Muscle layer of duodenum (tissue), 2 donors: ENCODE results near the gene KCNF1.

Source experiments
- H3K27ac ChIP-seq: one replicate; pipeline ENCODE4 v1.7.0; 2013; ENCODE audit warnings: mild to moderate bottlenecking, low read length
- H3K27me3 ChIP-seq: one replicate; pipeline ENCODE4 v1.7.0; 2013; ENCODE audit warnings: low read depth, mild to moderate bottlenecking, control low read depth, low read length
- H3K36me3 ChIP-seq, 2 donors: one replicate each; pipeline ENCODE4 v1.7.0; 2013; ENCODE audit warnings: low read length in 2 of 2, control low read depth in 1 of 2, mild to moderate bottlenecking in 1 of 2; ENCODE audit not compliant: insufficient read depth in 2 of 2, control insufficient read depth in 1 of 2
- H3K4me1 ChIP-seq, 2 donors: one replicate each; pipeline ENCODE4 v1.7.0; 2013; ENCODE audit warnings: low read length in 2 of 2, mild to moderate bottlenecking in 2 of 2, control low read depth in 1 of 2, moderate library complexity in 1 of 2; ENCODE audit not compliant: insufficient read depth in 2 of 2, control insufficient read depth in 1 of 2
- H3K4me3 ChIP-seq, 2 donors: one replicate each; pipeline ENCODE4 v1.7.0; 2013; ENCODE audit warnings: low read length in 2 of 2, low read depth in 1 of 2, mild to moderate bottlenecking in 1 of 2
- H3K9me3 ChIP-seq, 2 donors: one replicate each; pipeline ENCODE4 v1.7.0; 2013; ENCODE audit warnings: low read length in 2 of 2, control low read depth in 1 of 2, mild to moderate bottlenecking in 1 of 2; ENCODE audit not compliant: control insufficient read depth in 1 of 2
- donor health status: healthy.

The KCNF1 gene

DNA sequence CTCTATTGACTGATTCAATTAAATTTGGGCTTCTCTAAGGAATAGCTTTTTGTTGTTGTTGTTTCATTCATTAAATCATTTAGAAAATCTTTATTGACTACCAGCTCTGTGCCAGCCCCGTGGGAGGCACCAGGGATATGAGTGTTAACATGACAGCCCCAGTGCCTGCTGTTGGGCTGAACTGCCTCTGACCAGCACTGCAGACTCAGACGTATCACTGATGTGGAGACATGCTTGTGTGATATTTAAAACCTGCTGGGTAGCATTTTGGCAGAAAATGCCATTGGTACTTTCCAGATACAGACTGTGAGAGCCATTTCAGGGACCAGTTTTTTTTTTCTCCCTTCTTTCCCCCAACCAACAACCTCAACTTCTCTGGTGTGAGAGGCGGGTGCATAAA is 38.6 kb upstream of the KCNF1 start:
- Histone ChIP-seq H3K27me3 (no peaks in the 10 kb centered on the region), H3K27ac (no peak overlapping the region), H3K4me1 (no peaks in the 10 kb centered on the region), H3K36me3 (no peaks in the 10 kb centered on the region), H3K9me3 (no peaks in the 10 kb centered on the region), H3K4me3 (no peak overlapping the region)

GRCh38 chr2:10873790-10874437 is 37.8 kb upstream of the KCNF1 start:
- Histone ChIP-seq H3K9me3 (no peaks in the 10 kb centered on the region), H3K4me3 (no peak overlapping the region), H3K36me3 (no peaks in the 10 kb centered on the region), H3K27me3 (no peaks in the 10 kb centered on the region), H3K4me1 (no peaks in the 10 kb centered on the region), H3K27ac (no peak overlapping the region)

DNA sequence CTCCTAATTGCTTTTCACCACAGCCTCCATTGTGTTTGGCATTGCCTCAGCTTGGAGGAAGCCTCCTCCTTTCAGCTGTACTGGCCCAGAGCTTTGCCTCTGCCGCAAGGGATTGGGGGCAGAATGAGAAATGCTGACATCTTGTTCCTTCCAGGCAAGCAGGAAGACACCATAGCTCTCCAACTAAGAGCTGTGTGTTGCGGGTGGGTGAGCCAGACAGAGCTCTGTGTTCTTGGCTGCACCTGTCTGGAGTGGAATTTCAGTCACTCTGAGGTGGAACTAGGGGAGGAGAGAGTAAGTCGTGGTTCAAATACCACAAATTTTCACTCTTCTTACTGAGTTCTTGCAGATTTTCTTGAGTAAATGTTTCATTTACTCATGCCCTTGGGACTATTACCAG is 36.6 kb upstream of the KCNF1 start:
- H3K36me3 ChIP-seq: no peaks in the 10 kb centered on the region
- H3K9me3 ChIP-seq: no peaks in the 10 kb centered on the region
- no peaks in the 10 kb centered on the region for H3K27me3 ChIP-seq
- H3K4me3 ChIP-seq: no peak overlapping the region
- no peaks in the 10 kb centered on the region for H3K4me1 ChIP-seq
- no peak overlapping the region for H3K27ac ChIP-seq

DNA sequence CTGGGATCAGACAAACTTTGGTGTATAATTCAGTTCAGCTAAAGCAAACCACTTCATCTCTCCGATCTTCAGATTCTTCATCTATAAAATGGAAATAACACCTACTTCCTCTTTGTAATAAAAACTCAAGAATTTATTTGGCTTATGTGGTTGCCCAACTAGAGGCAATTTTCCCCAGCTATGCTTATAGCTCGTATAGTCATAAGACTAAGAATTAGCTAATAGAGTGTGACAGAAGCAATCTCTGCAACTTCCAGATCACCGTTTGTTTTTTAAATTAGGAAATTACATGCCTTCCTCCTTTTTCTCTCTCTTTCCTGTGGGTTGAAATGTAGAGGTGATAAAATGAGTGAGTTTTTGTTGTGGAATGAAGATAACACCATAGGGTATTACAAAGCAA is 35.3 kb upstream of the KCNF1 start:
- H3K27ac ChIP-seq: no peak overlapping the region
- no peaks in the 10 kb centered on the region for H3K36me3 ChIP-seq
- no peaks in the 10 kb centered on the region for H3K4me1 ChIP-seq
- no peaks in the 10 kb centered on the region for H3K9me3 ChIP-seq
- H3K4me3 ChIP-seq: no peak overlapping the region
- no peaks in the 10 kb centered on the region for H3K27me3 ChIP-seq

GRCh38 chr2:10876963-10877362 is 34.8 kb upstream of the KCNF1 start:
- Histone ChIP-seq H3K4me1 (no peaks in the 10 kb centered on the region), H3K4me3 (no peak overlapping the region), H3K27ac (peak overlapping the region; percentile 68), H3K27me3 (no peaks in the 10 kb centered on the region), H3K9me3 (no peaks in the 10 kb centered on the region), H3K36me3 (no peaks in the 10 kb centered on the region)

- no peak overlapping the region for H3K4me3 ChIP-seq
Observed at GRCh38 chr2:10877651-10878111, 34.1 kb upstream of the KCNF1 start.

DNA sequence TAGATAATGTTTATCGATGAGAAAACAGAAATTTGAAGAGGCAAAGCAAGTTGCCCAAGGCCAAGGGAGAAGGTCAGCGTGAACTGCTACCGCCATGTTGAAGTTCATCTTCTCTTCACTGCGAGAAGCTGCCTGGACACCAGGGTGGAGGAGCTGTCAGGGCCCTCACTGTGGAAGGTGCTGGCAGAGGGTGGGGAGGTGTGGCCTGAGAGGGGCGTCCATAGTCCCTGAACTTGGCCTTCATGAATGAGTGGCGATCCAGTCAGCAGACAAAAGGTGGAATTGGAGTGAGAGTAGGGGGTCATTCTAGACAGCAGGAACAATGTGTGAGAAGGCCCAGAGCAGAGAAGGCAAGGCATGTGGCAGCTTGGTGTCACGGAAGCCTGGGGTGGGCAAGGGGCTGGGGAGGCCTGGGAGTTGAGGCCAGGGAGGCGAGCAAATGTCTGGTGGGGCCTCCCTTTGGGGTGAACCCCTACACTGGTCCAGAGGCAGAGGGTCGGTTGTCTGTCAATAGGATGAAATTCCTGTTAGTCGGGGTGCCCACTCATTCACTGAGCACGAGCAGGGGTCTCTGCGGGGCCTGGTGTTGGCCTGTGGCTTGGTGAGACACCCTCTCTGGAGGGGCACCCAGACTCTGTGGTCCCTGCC is 33.3 kb upstream of the KCNF1 start:
- Histone ChIP-seq H3K4me3 (no peak overlapping the region), H3K4me1 (no peaks in the 10 kb centered on the region), H3K9me3 (no peaks in the 10 kb centered on the region), H3K27ac (no peak overlapping the region), H3K27me3 (no peaks in the 10 kb centered on the region), H3K36me3 (no peaks in the 10 kb centered on the region)

More at GRCh38 chr2:10877651-10878111, 34.1 kb upstream of the KCNF1 start:
- Histone ChIP-seq H3K9me3 (no peaks in the 10 kb centered on the region), H3K4me1 (no peaks in the 10 kb centered on the region), H3K36me3 (no peaks in the 10 kb centered on the region), H3K27me3 (no peaks in the 10 kb centered on the region), H3K27ac (peak overlapping the region; percentile 68)

- Histone ChIP-seq H3K27me3 (no peaks in the 10 kb centered on the region), H3K4me3 (no peak overlapping the region), H3K36me3 (no peaks in the 10 kb centered on the region), H3K9me3 (no peaks in the 10 kb centered on the region), H3K27ac (no peak overlapping the region), H3K4me1 (no peaks in the 10 kb centered on the region)
Observed at GRCh38 chr2:10879159-10879558, 32.6 kb upstream of the KCNF1 start.

DNA sequence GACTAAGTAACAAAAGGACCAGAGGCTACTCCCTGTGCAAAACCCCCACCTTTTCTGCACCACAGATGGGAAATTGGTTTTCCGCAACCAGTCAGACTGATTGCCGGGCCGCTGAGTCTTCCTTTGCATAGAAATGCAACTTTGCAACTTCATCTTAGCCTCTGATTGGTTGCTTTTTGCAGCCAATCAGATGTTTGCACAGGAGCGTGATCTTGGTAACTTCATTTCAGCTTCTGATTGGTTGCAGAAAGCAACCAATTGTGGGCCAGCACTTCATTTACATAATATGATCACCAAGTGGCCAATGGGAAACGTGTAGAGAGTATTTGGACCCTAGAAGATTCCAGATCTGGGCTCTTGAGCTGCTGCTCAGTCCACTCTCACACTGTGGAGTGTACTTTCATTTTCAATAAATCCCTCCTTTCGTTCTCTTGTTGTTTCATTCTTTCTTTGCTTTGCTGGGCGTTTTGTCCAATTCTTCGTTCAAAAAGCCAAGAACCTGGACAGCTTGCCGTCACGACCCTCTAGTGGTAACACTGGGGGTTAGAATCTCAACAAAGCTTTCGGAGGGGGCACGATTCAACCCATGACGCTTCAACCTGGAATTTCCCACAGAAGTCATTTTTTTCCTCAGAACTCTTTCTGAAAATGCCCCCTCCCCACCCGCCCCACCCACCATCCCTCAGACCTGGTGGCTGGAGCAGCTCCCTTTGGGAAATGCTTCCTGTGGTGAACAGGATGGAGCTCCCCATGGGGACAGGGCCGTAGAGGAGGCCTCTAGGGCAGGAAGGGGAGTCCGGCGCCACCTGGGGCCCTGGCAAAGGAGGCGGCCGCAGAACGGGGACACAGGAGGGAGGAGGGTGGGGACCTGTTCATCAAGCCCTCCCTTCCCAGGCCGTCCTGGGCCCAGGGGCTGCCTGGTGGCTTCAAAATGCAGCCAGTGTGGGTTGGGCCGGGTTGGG is 31.8 kb upstream of the KCNF1 start:
- Histone ChIP-seq H3K27me3 (no peaks in the 10 kb centered on the region), H3K27ac (no peak overlapping the region), H3K4me3 (no peak overlapping the region), H3K36me3 (no peaks in the 10 kb centered on the region), H3K4me1 (no peaks in the 10 kb centered on the region), H3K9me3 (no peaks in the 10 kb centered on the region)

- no peak overlapping the region for H3K4me3 ChIP-seq
- no peaks in the 10 kb centered on the region for H3K9me3 ChIP-seq
- H3K27ac ChIP-seq: no peak overlapping the region
- no peaks in the 10 kb centered on the region for H3K4me1 ChIP-seq
- H3K36me3 ChIP-seq: no peaks in the 10 kb centered on the region
- no peaks in the 10 kb centered on the region for H3K27me3 ChIP-seq
Observed at GRCh38 chr2:10880586-10881321, 31.0 kb upstream of the KCNF1 start.

GRCh38 chr2:10882568-10882967 is 29.2 kb upstream of the KCNF1 start:
- no peak overlapping the region for H3K4me3 ChIP-seq
- no peak overlapping the region for H3K27ac ChIP-seq
- no peaks in the 10 kb centered on the region for H3K4me1 ChIP-seq
- no peaks in the 10 kb centered on the region for H3K36me3 ChIP-seq
- no peaks in the 10 kb centered on the region for H3K9me3 ChIP-seq
- H3K27me3 ChIP-seq: no peaks in the 10 kb centered on the region
